GM20000 (cell line): ENCODE results near the gene DPM2.

Experiments
- DNase-seq: peaks from one replicate; pipeline ENCODE4 v3.0.0; 2012; ENCODE audit warnings: low spot score
- TF ChIP-seq, protein P1 (sequence below): IDR thresholded peaks from 2 replicates; pipeline ENCODE4 v1.5.1; 2012; ENCODE audit warnings: mild to moderate bottlenecking, control low read depth; ENCODE audit errors: extremely low read depth, missing control alignments

Gene DPM2

DNA sequence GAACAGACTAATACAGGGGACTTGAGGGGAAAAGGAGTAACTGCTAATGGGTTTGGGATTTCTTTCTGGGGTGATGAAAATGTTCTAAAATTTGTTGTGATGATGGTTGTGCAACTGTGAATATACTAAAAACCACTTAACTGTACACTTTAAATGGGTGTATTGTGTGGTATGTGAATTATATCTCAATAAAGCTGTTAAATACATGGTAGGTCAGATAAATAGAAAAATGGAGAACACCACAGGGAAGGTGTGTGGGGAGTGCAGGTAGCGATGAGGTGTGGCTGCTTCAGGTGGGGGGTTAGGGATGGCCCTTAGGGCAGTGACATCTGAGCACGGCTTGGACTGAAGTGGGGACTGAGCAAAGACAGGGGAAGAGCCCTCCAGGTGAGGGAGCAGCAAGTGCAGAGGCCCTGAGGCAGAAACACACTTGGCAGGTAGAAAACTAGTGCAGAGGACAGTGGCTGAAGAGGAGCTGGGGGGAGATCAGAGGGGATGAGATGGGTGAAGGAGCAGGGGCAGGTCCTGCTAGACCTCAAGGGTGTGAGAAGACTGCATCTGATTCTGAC lies 22.3 kb upstream of the DPM2 start:
- DNase-seq = no peak
- TF ChIP-seq, protein P1, sequence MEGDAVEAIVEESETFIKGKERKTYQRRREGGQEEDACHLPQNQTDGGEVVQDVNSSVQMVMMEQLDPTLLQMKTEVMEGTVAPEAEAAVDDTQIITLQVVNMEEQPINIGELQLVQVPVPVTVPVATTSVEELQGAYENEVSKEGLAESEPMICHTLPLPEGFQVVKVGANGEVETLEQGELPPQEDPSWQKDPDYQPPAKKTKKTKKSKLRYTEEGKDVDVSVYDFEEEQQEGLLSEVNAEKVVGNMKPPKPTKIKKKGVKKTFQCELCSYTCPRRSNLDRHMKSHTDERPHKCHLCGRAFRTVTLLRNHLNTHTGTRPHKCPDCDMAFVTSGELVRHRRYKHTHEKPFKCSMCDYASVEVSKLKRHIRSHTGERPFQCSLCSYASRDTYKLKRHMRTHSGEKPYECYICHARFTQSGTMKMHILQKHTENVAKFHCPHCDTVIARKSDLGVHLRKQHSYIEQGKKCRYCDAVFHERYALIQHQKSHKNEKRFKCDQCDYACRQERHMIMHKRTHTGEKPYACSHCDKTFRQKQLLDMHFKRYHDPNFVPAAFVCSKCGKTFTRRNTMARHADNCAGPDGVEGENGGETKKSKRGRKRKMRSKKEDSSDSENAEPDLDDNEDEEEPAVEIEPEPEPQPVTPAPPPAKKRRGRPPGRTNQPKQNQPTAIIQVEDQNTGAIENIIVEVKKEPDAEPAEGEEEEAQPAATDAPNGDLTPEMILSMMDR = no peak

DNA sequence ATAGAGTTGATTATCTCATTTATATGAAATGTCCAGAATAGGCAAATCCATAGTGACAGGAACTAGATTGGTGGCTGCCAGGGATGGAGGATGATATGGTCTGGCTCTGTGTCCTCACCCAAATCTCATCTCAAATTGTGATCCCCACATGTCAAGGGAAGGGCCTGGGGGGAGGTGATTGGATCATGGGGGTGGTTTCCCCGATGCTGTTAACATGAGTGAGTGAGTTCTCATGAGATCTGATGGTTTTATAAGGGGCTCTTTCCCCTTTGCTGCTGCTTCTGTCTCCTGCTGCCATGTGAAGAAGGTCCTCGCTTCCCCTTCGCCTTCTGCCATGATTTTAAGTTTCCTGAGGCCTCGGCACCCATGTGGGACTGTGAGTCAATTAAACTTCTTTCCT lies 21.7 kb upstream of the DPM2 start:
- TF ChIP-seq, protein P1 = no peak

DNA sequence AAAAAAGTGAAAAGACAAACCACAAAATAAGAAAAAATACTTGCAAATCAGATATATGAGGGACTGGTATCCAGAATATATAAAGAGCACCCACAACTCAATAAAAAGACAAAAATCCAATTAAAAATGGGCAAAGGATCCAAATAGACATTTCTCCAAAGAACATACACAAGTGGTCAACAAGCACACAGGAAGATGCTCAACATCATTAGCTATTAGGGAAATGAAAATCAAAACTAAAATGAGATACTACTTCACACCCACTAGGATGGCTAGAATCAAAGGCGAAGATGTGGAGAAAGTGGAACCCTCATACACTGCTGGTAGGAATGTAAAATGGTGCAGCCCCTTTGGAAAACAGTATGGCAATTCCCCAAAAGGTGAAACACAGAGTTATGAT lies 21.1 kb upstream of the DPM2 start:
- DNase-seq = no peak
- TF ChIP-seq, protein P1 = no peak

More for the DNA sequence above, 21.7 kb upstream of the DPM2 start:
- no peak for DNase-seq

DNA sequence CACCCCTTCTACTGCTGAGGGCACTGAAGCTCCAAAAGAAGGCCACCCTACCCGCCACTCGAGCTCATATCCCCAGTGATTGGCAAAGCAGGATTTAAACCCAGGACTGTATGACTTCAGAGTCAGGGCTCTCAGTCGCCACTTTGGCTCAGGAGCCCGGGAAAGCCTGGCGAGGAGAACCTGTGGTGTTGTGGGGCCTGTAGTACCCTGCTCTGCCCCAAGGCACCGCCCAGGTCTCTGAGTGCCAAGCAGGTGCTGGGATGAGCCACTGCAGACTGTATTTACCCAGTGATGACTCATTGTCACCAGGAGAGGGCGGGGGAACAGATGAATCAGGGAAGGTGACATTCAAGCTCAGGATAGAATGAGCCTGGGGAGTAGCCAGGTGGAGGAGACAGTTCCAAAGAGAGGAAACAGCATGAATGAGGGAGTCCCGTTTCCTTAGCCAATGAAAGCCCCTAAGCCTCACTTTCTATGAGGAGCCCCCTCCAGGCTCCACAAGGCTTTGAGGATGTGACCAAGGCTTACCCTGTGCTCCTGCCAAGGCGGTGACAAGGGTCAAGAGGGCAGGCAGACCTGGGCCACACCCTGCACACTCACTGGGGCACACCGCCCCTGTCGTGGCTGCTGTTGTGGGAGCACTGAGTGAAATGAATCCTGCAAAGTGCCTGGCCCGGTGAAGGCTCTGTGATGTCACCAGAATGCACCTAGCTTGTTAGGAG lies 17.8 kb upstream of the DPM2 start:
- TF ChIP-seq, protein P1 = peak; percentile 36
- peak; percentile 80 for DNase-seq

DNA sequence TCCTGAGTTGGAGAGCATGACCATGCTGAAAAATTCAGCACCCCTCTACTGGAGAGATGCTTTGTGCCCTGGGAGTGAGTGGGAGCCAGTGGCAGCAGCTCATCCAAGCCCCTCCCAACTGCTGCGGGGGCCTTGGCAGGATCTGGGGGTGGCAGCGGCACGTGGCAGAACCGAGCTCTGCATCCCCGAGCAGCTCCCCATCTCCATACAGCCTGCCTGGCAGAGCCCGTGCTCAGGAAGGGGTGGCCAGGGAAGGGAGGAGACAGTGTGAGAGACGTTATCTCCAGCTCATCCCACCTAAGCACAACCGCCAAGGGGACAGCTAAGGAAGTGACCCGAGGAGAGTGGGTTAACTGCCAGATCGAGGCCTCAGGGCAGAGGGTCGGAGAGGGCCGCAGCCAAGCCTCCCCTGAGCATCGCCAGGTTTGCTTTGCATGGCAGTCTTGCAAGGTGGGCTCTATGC lies 17.2 kb upstream of the DPM2 start:
- DNase-seq = no peak
- TF ChIP-seq, protein P1 = no peak

DNA sequence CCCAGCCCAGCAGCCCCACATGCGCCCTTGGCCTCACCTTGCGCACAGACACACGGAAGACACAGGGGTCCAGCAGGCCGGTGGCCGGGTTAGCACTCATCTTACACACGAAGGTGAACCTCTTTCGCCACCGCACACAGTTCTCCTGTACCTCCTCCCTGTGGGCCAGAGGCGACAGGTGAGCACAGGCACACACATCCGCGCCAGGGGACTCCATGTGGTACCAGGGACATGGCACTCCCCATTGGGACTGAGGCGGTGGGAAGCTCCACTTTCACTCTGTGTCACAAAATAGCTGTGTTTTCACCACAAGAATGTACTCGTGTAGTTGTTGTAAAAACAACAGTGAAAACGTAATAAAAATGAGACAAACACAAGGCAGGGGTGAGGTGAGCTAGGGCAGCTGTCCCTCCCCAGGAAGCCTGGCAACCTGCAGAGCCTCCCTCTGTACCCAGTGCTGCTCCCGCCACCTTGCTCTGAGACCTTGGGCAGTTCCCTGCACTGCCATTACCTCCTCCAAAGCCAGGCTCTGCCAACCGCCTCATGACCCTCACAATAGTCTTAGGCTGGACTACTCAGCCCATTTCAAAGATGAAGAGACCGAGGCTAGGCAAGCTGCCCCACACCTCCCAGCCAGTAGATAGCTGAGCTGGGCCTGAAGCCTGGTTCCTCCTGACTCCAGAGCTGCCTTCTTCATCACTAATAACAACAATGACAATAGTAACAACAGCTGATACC lies 16.3 kb upstream of the DPM2 start:
- DNase-seq = no peak

More for the DNA sequence above, 16.3 kb upstream of the DPM2 start:
- TF ChIP-seq, protein P1 = no peak
